GM23248 (cell line): ENCODE results near the gene XIAP.

Source experiments
- EZH2 ChIP-seq: fragments of 200-600 bp; sonication (generic); IDR thresholded peaks from 2 replicates; pipeline ENCODE4 v1.6.1; 2018; ENCODE audit warnings: antibody characterized with exemption, mild to moderate bottlenecking; ENCODE audit not compliant: insufficient read depth, poor library complexity, severe bottlenecking
- EZH2phosphoT487 ChIP-seq: fragments of 200-600 bp; sonication (generic); IDR thresholded peaks from 2 replicates; pipeline ENCODE4 v1.6.1; 2018; ENCODE audit warnings: antibody characterized with exemption, moderate library complexity, mild to moderate bottlenecking, low read depth; ENCODE audit not compliant: insufficient read depth

- TF ChIP-seq EZH2 (no peak), EZH2phosphoT487 (no peak)
These were observed 45.5 kb upstream of the XIAP start for GRCh38 chrX:123814343-123814742.
